H1 (cell line): Measurements from ENCODE around the gene DUSP10. TPM values are rescaled to one million over a fixed set of nuclear protein-coding genes. Genes with fewer than 3 reads are reported as not detected.

Source experiments
- ASH2L ChIP-seq: fragments of 200-600, 300-600 bp; sonication (generic); IDR thresholded peaks from one replicate; pipeline ENCODE4 v1.7.1; 2017; ENCODE audit warnings: low read length
- CTBP2 ChIP-seq: IDR thresholded peaks from 2 replicates; pipeline ENCODE4 v1.7.0; 2011; ENCODE audit warnings: borderline replicate concordance, mild to moderate bottlenecking, moderate library complexity, mixed read lengths, low read length; ENCODE audit not compliant: insufficient read depth, insufficient read length
- GTF2F1 ChIP-seq: IDR thresholded peaks from 2 replicates; pipeline ENCODE4 v1.6.1; 2012; ENCODE audit warnings: low read depth, low read length, improper control_type of control experiment, borderline replicate concordance
- KDM1A ChIP-seq: fragments of 200-600, 300-600 bp; sonication (generic); IDR thresholded peaks from 2 replicates; pipeline ENCODE4 v1.7.1; 2016; ENCODE audit warnings: mild to moderate bottlenecking, low read length, borderline replicate concordance
- SAP30 ChIP-seq: fragments of 300-600 bp; sonication (generic); IDR thresholded peaks from 2 replicates; pipeline ENCODE4 v1.7.1; 2012; ENCODE audit warnings: low read length, moderate library complexity, mild to moderate bottlenecking, inconsistent platforms; ENCODE audit not compliant: insufficient read depth, insufficient replicate concordance
- SP4 ChIP-seq: IDR thresholded peaks from 2 replicates; pipeline ENCODE4 v1.6.1; 2012; ENCODE audit warnings: low read length, inconsistent platforms
- TCF12 ChIP-seq: IDR thresholded peaks from 2 replicates; pipeline ENCODE4 v1.6.1; 2011; ENCODE audit warnings: low read depth, mild to moderate bottlenecking, low read length
- polyA plus RNA-seq, 7 experiments: library from polyadenylated mRNA; depleted of rRNA in 3 of 7; stranded (reverse) in 5 of 7; unstranded in 2 of 7; fragments of >200 nt in 5 of 7; fragments of 200-250 nt in 2 of 7; gene quantifications; 1 replicate in 5 of 7; 2 replicates in 1 of 7; 4 replicates in 1 of 7; pipeline versions ENCODE4 v1.2.1 to v1.2.3, GENCODE V29; 2011 to 2013; ENCODE audit warnings: missing spikeins in 2 of 7, mixed read lengths in 2 of 7
- total RNA-seq: library from RNA; stranded (reverse); fragmentation: NEBNext Ultra II Directional; extraction: Animal tissue kit (Norgen Biotek cat#: 25700); gene quantifications from 2 replicates; pipeline ENCODE4 v1.2.1, GENCODE V29; 2021
- TF ChIP-seq, protein P1 (sequence below): IDR thresholded peaks from 2 replicates; pipeline ENCODE4 v1.6.1; 2012; ENCODE audit warnings: inconsistent platforms

Gene DUSP10
- total and polyA plus RNA-seq, 2 of the 8 experiments (the other 6 are each of a cell fraction or from before 2014, with no cell fraction given) = 1.2 TPM

DNA sequence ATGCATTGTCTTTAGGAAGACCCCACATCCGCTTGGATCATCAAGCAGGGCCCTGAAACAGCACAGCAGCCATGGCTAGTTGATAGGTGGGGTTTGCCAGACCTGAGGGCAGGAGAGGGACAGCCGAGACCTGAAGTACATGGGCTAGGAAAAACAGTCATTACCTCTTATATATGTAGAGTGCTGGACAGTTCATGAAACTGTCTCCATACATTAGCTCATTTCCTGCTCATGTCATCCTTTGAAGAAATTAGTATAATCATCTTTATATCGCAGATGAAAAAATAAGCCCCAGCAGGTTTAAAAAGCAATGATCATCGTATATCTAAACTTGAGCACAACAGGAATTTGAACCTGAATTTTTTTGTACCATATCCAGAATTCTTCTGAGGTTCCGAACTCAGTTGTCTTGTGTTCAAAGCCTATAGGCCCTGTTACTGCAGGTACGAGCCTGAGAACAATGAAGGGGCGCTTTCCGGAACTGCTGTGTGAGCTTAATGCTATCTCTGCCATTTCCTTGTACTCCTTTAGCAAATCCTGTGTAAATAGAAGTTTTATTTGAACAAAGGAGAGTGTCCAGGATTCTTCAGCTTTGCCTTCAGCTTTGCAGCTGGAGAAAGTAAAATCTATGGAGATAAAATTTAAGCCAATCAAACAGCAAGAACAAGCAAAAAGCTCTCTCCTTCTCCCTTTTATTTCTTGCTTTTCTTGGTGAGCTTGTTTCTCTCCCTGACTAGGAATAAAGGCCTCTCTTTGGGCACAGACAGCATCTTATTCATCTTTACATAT is 32.4 kb upstream of the DUSP10 start (continued):
- TF ChIP-seq KDM1A (no peak), CTBP2 (no peak), SP4 (no peak), ASH2L (no peak), GTF2F1 (no peak), SAP30 (no peak), TCF12 (no peak)
- TF ChIP-seq, protein P1, sequence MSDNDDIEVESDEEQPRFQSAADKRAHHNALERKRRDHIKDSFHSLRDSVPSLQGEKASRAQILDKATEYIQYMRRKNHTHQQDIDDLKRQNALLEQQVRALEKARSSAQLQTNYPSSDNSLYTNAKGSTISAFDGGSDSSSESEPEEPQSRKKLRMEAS = no peak
- TF ChIP-seq, all 59 proteins: peak for 0
